HFFc6 (cell line): Measurements from ENCODE around the gene CLEC4A. TPM values are rescaled to one million over a fixed set of nuclear protein-coding genes. Genes with fewer than 3 reads are reported as not detected.
"Not testable (repeated sequence)": the region's sequence is repeated elsewhere in the genome, so short reads cannot be mapped to it uniquely, and the experiment has no call there.

ENCODE experiments used
- DNase-seq: peaks from one replicate; pipeline ENCODE4 v3.0.0-alpha.2; 2018
- H3K27ac Mint-ChIP-seq: 2 replicates; pipeline ENCODE4 v1.8.0; 2020; ENCODE audit warnings: mild to moderate bottlenecking, mixed read lengths
- H3K27me3 Mint-ChIP-seq: 2 replicates; pipeline ENCODE4 v1.8.0; 2021; ENCODE audit warnings: mild to moderate bottlenecking, moderate library complexity, mixed read lengths; ENCODE audit not compliant: insufficient read depth
- H3K36me3 Mint-ChIP-seq: 2 replicates; pipeline ENCODE4 v1.8.0; 2021; ENCODE audit warnings: low read depth, mixed read lengths
- H3K4me1 Mint-ChIP-seq: 2 replicates; pipeline ENCODE4 v1.8.0; 2020; ENCODE audit warnings: low read depth, mixed read lengths
- H3K4me3 Mint-ChIP-seq: 2 replicates; pipeline ENCODE4 v1.8.0; 2020; ENCODE audit warnings: mild to moderate bottlenecking, moderate library complexity, mixed read lengths
- H3K9me3 Mint-ChIP-seq: 2 replicates; pipeline ENCODE4 v1.8.0; 2020; ENCODE audit warnings: mild to moderate bottlenecking, mixed read lengths
- CTCF ChIP-seq: fragments of 200-600 bp; sonication (generic); IDR thresholded peaks from 2 replicates; pipeline ENCODE4 v1.5.0; 2021; ENCODE audit warnings: antibody characterized with exemption, mild to moderate bottlenecking
- total RNA-seq, 6 experiments: library from RNA; stranded (reverse); fragmentation: NEBNext Ultra II Directional; extraction: Animal tissue kit (Norgen Biotek cat#: 25700); gene quantifications; 2 replicates in 1 of 6; 3 replicates in 5 of 6; pipeline ENCODE4 v1.2.3, GENCODE V29; 2021

CLEC4A gene
- total RNA-seq, 6 experiments from 2014 or later = 0.23 to 0.38 (median 0.34) TPM; not detected in 1

GRCh38 chr12:8078916-8079315 lies 44.5 kb upstream of the CLEC4A start:
- no peak overlapping the region for H3K4me3 Mint-ChIP-seq

GRCh38 chr12:8080120-8080519 lies 43.3 kb upstream of the CLEC4A start:
- H3K4me3 Mint-ChIP-seq = no peak overlapping the region
- H3K4me1 Mint-ChIP-seq = peaks cover 64% of the 10 kb centered on the region
- TF ChIP-seq CTCF = no peak
- H3K27me3 Mint-ChIP-seq = peaks cover 4% of the 10 kb centered on the region
- H3K9me3 Mint-ChIP-seq = no peaks in the 10 kb centered on the region
- no peak for DNase-seq
- peaks cover under 1% of the 10 kb centered on the region; the same call in 1 of the 2 replicates for H3K36me3 Mint-ChIP-seq
- peak overlapping the region; percentile 4; the same call in 1 of the 2 replicates for H3K27ac Mint-ChIP-seq

More at GRCh38 chr12:8078916-8079315, 44.5 kb upstream of the CLEC4A start:
- H3K36me3 Mint-ChIP-seq = no peaks in the 10 kb centered on the region
- peaks cover 4% of the 10 kb centered on the region for H3K27me3 Mint-ChIP-seq
- H3K4me1 Mint-ChIP-seq = peaks cover 55% of the 10 kb centered on the region
- H3K27ac Mint-ChIP-seq = peak overlapping the region; percentile 59
- H3K9me3 Mint-ChIP-seq = no peaks in the 10 kb centered on the region
- no peak for DNase-seq
- TF ChIP-seq CTCF = no peak

GRCh38 chr12:8081251-8081920 lies 42.0 kb upstream of the CLEC4A start:
- Mint-ChIP-seq H3K4me1 (peaks cover 69% of the 10 kb centered on the region), H3K36me3 (peaks cover 5% of the 10 kb centered on the region; the same call in 1 of the 2 replicates), H3K27me3 (peaks cover 4% of the 10 kb centered on the region), H3K9me3 (no peaks in the 10 kb centered on the region), H3K27ac (peak overlapping the region; percentile 96), H3K4me3 (peak overlapping the region; percentile 98)
- no peak for DNase-seq
- TF ChIP-seq CTCF = no peak

- DNase-seq = no peak
- H3K36me3 Mint-ChIP-seq = peaks cover 5% of the 10 kb centered on the region; the same call in 1 of the 2 replicates
Observed at GRCh38 chr12:8082808-8083100, 40.7 kb upstream of the CLEC4A start.

GRCh38 chr12:8084351-8084750 lies 39.1 kb upstream of the CLEC4A start:
- not testable (repeated sequence) for H3K27me3 Mint-ChIP-seq, H3K9me3 Mint-ChIP-seq, DNase-seq, H3K36me3 Mint-ChIP-seq
- H3K4me3 Mint-ChIP-seq = peak overlapping the region; percentile 98
- H3K4me1 Mint-ChIP-seq = peaks cover 51% of the 10 kb centered on the region
- H3K27ac Mint-ChIP-seq = peak overlapping the region; percentile 10; the same call in 1 of the 2 replicates

More at GRCh38 chr12:8082808-8083100, 40.7 kb upstream of the CLEC4A start:
- H3K27ac Mint-ChIP-seq = peak overlapping the region; percentile 96
- peak overlapping the region; percentile 98 for H3K4me3 Mint-ChIP-seq
- no peak for TF ChIP-seq CTCF
- H3K4me1 Mint-ChIP-seq = peaks cover 58% of the 10 kb centered on the region
- H3K9me3 Mint-ChIP-seq = no peaks in the 10 kb centered on the region
- peaks cover 4% of the 10 kb centered on the region for H3K27me3 Mint-ChIP-seq

- Mint-ChIP-seq H3K4me1 (peaks cover 37% of the 10 kb centered on the region), H3K4me3 (no peak overlapping the region), H3K36me3 (peaks cover 9% of the 10 kb centered on the region), H3K27me3 (peaks cover under 1% of the 10 kb centered on the region), H3K9me3 (no peaks in the 10 kb centered on the region), H3K27ac (peak overlapping the region; percentile 7; the same call in 1 of the 2 replicates)
- DNase-seq = no peak
- TF ChIP-seq CTCF = no peak
Observed at GRCh38 chr12:8087666-8088065, 35.8 kb upstream of the CLEC4A start.
